ENCODE data around the gene TIRAP. TPM values are rescaled to one million over a fixed set of nuclear protein-coding genes. Genes with fewer than 3 reads are reported as not detected.

The TIRAP gene
- total and polyA plus RNA-seq, 9 of the 15 experiments (the other 6 are each of a cell fraction or from before 2014, with no cell fraction given), result 0.60 to 8.7 (median 3.7) TPM

- TF ChIP-seq CHD4 (IDR thresholded peaks at IDR 0.05; ENCODE audit: insufficient read depth, insufficient replicate concordance, low read depth, low read length, poor library complexity, severe bottlenecking) (no peak), JUND (IDR thresholded peaks at IDR 0.05; ENCODE audit: borderline replicate concordance, low read depth, low read length) (0 out of 2 replicates have a peak, but pooled peaks have one; percentile 19), JUND (tag; IDR thresholded peaks at IDR 0.05; ENCODE audit: borderline replicate concordance, low read depth, low read length) (no peak), MEF2A (IDR thresholded peaks at IDR 0.05; ENCODE audit: control insufficient read depth, low read depth, low read length) (no peak), MYNN (IDR thresholded peaks at IDR 0.05) (no peak), MYNN (CRISPR knock-in tag; IDR thresholded peaks at IDR 0.05) (no peak), FOXJ2 (tag; IDR thresholded peaks at IDR 0.05) (no peak), DEAF1 (CRISPR knock-in tag; IDR thresholded peaks at IDR 0.05) (peak; percentile 83), TAF7 (tag; IDR thresholded peaks at IDR 0.05) (no peak), SRSF9 (IDR thresholded peaks at IDR 0.05; ENCODE audit: borderline replicate concordance, low read depth, low read length) (no peak), PRPF4 (IDR thresholded peaks at IDR 0.05; ENCODE audit: insufficient read depth, low read depth, low read length, poor library complexity, severe bottlenecking) (no peak), HSF4 (CRISPR knock-in tag; IDR thresholded peaks at IDR 0.05; ENCODE audit: borderline replicate concordance) (no peak), ZNF175 (CRISPR knock-in tag; IDR thresholded peaks at IDR 0.05; ENCODE audit: low read depth) (no peak), PHF20 (IDR thresholded peaks at IDR 0.05; ENCODE audit: partially characterized antibody) (no peak), NFIX (CRISPR knock-in tag; IDR thresholded peaks at IDR 0.05; ENCODE audit: low read depth) (no peak), ZNF583 (CRISPR knock-in tag; IDR thresholded peaks at IDR 0.05) (no peak), MAZ (CRISPR knock-in tag; conservative IDR thresholded peaks at IDR 0.05 in 1 of 2, IDR thresholded peaks at IDR 0.05 in 1 of 2) (peak in 1 of 2 experiments; percentile 51; a peak in 1 of 4 replicates), SPI1 (IDR thresholded peaks at IDR 0.05; ENCODE audit: borderline replicate concordance, low read depth, low read length) (no peak), ARID2 (IDR thresholded peaks at IDR 0.05) (peak; percentile 85), ZNF699 (CRISPR knock-in tag; IDR thresholded peaks at IDR 0.05; ENCODE audit: insufficient replicate concordance) (no peak), RAD21 (CRISPR knock-in tag; conservative IDR thresholded peaks at IDR 0.05 in 1 of 2, IDR thresholded peaks at IDR 0.05 in 1 of 2) (peak; percentile 95 to 99), ZNF778 (CRISPR knock-in tag; IDR thresholded peaks at IDR 0.05) (no peak), SMAD1 (IDR thresholded peaks at IDR 0.05; ENCODE audit: low read depth, low read length, partially characterized antibody) (no peak)
- TF ChIP-seq, protein P1, sequence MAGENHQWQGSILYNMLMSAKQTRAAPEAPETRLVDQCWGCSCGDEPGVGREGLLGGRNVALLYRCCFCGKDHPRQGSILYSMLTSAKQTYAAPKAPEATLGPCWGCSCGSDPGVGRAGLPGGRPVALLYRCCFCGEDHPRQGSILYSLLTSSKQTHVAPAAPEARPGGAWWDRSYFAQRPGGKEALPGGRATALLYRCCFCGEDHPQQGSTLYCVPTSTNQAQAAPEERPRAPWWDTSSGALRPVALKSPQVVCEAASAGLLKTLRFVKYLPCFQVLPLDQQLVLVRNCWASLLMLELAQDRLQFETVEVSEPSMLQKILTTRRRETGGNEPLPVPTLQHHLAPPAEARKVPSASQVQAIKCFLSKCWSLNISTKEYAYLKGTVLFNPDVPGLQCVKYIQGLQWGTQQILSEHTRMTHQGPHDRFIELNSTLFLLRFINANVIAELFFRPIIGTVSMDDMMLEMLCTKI (IDR thresholded peaks at IDR 0.05; ENCODE audit: partially characterized antibody), result no peak
- TF ChIP-seq, protein P2, sequence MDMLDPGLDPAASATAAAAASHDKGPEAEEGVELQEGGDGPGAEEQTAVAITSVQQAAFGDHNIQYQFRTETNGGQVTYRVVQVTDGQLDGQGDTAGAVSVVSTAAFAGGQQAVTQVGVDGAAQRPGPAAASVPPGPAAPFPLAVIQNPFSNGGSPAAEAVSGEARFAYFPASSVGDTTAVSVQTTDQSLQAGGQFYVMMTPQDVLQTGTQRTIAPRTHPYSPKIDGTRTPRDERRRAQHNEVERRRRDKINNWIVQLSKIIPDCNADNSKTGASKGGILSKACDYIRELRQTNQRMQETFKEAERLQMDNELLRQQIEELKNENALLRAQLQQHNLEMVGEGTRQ (CRISPR knock-in tag; IDR thresholded peaks at IDR 0.05), result no peak
Measured at GRCh38 chr11:126310200-126310991, 27.5 kb downstream of the TIRAP start (continued).

All from K562 (cell line).